ENCODE results near the gene PCBP3. TPM values are rescaled to one million over a fixed set of nuclear protein-coding genes. Genes with fewer than 3 reads are reported as not detected.

PCBP3 gene
- total and polyA plus RNA-seq, 2 of the 13 experiments (the other 11 are each of a cell fraction or from before 2014, with no cell fraction given): not detected

GRCh38 chr21:45843426-45843825, 199.9 kb downstream of the PCBP3 start:
- Histone ChIP-seq H3K4me3 (replicated peaks in 1 of 3; ENCODE audit: insufficient read depth in 1 of 3, low read depth in 2 of 3, low read length in 3 of 3) (no peak overlapping the region), H2AFZ (ENCODE audit: low read length) (no peak overlapping the region), H3K9me3 (ENCODE audit: low read length) (peaks cover 18% of the 10 kb centered on the region), H3K9ac (ENCODE audit: insufficient read depth, low read depth, low read length) (no peak overlapping the region), H3K4me2 (ENCODE audit: low read depth, low read length) (no peak overlapping the region), H3K36me3 (replicated peaks in 1 of 2; ENCODE audit: control insufficient read depth in 1 of 2, insufficient read depth in 2 of 2, low read length in 2 of 2) (no peaks in the 10 kb centered on the region), H3K27ac (ENCODE audit: extremely low read length, insufficient read depth, low read length) (no peak overlapping the region), H3K4me1 (ENCODE audit: insufficient read depth, low read length) (no peaks in the 10 kb centered on the region), H3K79me2 (ENCODE audit: insufficient read depth, low read length) (no peaks in the 10 kb centered on the region), H3K27me3 (ENCODE audit: control insufficient read depth in 1 of 2, insufficient read depth in 2 of 2, low read length in 2 of 2) (peaks cover 2 to 18% of the 10 kb centered on the region in 2 experiments; a peak in 1 of 5 replicates), H4K20me1 (ENCODE audit: insufficient read depth, low read length) (no peaks in the 10 kb centered on the region)
- FAIRE-seq: no peak
- no peak for DNase-seq (ENCODE audit: low spot score)
- in situ Hi-C loops (cut with HindIII; ENCODE audit: extremely low pct_ligation_motif_present, low pct_unique_long_range_greater_than_20kb) (no loop called here), intact Hi-C loops (cut with micrococcal nuclease; ENCODE audit: unreplicated experiment) (no loop called here)
- ATAC-seq: no peak
- ChIA-PET CTCF (ENCODE audit: low intra/inter-chr PET ratio, low total read pairs) (no interaction called here), POLR2A (no interaction called here)
- WGBS (ENCODE audit: low lambda C conversion rate): 2% methylated on average over 2 of the region's 2 CpGs
- BruUV-seq (replicated peaks): no TSS peak
- TF ChIP-seq AKNA (CRISPR knock-in tag; IDR thresholded peaks at IDR 0.05; ENCODE audit: borderline replicate concordance) (no peak), SIX4 (CRISPR knock-in tag; IDR thresholded peaks at IDR 0.05) (no peak), ISL2 (CRISPR knock-in tag; IDR thresholded peaks at IDR 0.05) (no peak), AFF4 (CRISPR knock-in tag; IDR thresholded peaks at IDR 0.05) (no peak), ZNF672 (CRISPR knock-in tag; IDR thresholded peaks at IDR 0.05) (no peak), SATB2 (CRISPR knock-in tag; IDR thresholded peaks at IDR 0.05) (no peak), SNAPC2 (CRISPR knock-in tag; IDR thresholded peaks at IDR 0.05) (no peak), ZNF710 (CRISPR knock-in tag; IDR thresholded peaks at IDR 0.05; ENCODE audit: borderline replicate concordance) (no peak), NFKB2 (CRISPR knock-in tag; IDR thresholded peaks at IDR 0.05; ENCODE audit: borderline replicate concordance) (no peak)

Measured in HepG2 (cell line).